ENCODE data around the gene CRACR2B.

Gene CRACR2B

GRCh38 chr11:794766-795633 is 32.7 kb upstream of the CRACR2B start:
- no peak for DNase-seq

DNA sequence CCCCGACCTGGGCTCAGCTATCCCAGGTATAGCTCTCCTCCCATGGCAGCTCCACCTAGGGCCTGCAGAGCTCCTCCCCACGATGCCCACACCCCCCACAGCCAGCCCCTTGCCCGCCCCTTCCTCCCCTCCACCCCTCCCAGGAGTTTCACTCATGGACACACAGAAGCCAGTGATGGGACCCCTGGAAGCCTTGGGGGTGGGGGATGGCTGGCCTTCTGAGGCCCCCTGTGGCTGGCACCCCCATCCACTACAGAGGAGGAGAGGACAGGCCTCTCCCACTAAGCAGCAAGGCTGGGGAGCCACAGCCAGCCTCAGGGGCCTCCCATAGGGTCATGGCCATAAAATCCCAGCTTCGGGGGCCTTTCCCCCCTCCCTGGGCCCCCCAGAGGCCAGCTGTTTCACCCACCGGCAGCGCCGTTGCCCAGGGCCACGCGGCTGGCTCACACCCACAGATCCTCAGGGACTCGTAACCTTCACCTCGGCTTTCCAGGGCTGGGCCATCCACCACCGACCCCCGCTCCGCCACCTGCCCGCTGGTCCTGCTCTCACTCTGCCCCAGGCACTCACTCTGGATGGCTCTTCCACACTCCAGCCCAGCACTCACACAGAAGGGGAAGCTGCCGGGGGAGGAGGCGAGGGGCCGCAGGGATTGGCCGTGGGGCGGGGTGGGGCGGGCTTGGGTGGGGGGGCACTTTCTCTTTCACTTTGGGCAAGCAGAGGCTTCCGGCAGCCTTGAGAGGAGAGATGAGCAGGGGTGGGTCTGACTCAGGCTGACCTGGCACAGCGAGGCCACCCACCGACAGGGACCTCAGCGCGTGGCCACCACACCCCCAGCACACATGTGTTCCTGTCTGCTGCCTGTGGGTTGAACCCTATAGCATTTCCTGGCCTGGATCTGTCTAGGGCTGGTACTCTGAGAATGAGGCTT is 31.8 kb upstream of the CRACR2B start:
- DNase-seq = peak; percentile 92 to 95 (median 93)

- no peak for DNase-seq
These were observed 31.0 kb upstream of the CRACR2B start for GRCh38 chr11:796565-797295.

- DNase-seq = peak; percentile 79 to 89 (median 85)
These were observed 30.2 kb upstream of the CRACR2B start for GRCh38 chr11:797296-798092.

GRCh38 chr11:798093-798713 is 29.5 kb upstream of the CRACR2B start, which contains the start of gene SLC25A22:
SLC25A22 (minus strand) TSS chr11:798281; CDS start chr11:795006, 3,275 bp downstream.
- DNase-seq = peak; percentile 86 to 97 (median 93)

GRCh38 chr11:799641-800316 is 27.9 kb upstream of the CRACR2B start:
- DNase-seq = no peak

DNA sequence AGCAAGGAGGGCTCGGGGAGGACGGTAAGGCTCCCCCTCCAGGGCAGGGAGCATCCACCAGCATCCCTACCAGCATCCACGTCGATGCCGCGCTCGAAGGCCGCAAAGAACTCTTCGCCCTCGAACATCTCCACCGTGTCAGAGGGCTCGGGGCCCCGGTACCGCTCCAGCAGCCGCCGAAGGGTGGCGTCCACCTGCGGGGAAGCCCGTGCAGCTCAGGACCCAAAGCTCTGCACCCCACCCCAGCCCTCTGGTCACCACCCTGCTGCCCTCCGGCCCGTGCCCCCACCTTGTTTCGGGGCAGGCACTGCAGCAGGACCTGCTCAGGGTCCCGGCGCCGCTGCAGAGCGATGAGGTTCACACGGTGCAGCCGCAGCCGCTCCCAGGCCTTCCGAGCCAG is 27.2 kb upstream of the CRACR2B start:
- no peak for DNase-seq

DNA sequence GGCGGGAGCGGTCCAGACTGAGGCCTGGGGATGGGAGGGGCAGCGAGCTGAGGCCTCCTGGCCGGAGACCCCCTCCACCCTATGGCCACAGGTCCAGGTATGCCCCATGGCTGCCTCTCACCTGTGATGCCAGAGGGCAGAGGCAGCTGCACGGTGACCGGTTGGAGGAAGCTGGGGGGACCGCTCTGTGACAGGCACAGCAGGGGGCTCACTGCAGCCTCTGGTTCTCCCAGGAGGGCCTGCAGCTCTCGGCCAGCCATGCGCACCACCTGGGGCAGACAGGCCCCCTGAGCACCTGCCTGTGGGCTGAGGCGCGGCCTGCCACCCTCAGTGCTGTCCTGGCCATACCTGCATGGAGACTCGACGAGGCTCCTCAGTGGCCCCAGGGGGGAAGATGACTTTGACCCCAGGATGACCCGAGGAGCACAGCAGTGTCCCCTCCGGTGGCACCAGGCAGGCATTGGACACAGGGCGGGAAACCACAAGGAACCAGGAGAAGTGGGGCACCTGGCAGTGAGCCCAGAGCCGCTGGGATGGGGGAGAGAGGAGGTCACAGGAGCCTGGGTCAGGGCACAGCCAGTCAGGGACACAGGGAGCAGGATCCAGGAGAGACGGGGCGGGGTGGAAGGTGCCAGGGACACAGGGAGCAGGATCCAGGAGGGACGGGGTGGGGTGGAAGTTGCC is 26.5 kb upstream of the CRACR2B start:
- DNase-seq = no peak

- no peak for DNase-seq
These were observed 25.6 kb upstream of the CRACR2B start for GRCh38 chr11:802018-802617.

GRCh38 chr11:802693-803466 is 24.8 kb upstream of the CRACR2B start:
- no peak for DNase-seq

DNA sequence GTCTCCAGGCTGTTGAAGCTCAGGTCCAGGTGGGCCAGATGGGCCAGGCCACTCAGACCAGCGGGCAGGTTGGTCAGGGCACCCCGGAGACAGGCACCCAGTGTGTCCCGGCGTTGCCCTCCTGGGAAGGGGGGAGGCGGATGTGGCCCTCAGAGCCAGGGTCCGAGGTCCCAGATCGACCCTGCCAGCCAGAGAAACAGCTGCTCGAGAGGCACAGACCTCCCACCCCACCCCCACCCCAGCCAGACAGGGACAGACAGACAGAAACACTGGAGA is 24.3 kb upstream of the CRACR2B start:
- DNase-seq = no peak

DNA sequence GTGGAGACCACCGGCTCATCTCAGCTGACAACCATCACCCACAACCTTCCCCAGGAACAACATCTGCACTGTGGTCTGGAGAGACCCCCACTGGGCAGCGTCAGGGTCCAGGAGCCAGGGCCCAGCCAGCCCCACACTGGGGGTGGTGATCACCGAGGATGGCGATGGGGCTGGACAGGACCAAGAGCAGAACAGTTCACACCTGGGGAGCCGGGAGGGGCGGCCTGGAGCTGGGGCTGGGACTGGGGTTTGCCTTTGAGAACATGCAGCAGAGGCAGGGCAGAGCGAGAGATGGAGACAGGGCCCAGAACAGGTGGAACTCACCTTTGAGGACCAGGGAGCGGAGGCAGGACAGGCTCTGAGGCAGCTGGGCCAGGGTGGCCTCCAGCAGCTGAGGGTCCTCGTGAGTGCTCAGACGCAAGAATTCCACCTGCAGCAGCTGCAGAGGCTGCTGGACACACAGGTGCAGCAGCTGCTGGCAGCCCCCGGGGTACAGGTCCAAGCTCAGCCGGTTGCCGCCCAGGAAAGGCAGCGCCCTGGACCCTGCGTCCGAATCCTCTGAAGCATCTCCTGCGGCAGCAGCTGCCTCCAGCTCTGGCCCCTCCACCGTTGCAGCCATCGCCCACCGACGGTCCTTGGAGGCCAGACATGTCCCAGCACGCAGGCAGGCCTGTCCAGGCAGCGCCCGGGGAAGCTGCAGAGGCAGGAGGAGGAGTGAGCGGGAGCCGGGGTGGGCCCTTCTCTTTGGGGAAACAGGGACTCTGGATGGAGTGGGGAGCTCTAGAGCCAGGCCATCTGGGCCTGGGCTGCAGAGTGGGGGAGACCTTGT is 23.7 kb upstream of the CRACR2B start:
- peak in 1 of 3 donors; percentile 26 for DNase-seq

DNA sequence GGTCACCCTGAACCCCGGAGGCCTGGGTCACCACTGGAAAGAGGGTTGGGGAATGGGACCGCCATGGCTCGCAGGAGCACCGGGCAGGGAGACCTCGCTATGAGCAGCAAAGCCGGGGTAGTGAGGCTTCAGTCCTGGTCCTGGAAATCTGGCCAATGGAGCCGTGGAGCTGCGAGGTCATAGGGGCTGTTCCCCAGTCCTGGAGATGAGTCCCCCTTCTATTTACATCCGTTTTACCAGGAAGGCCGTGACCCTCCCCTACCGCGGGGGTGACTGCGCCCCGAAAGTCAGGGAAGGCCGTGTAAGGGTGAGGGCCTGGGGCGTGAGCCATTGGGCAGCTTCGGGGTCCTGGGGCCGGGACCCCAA is 23.1 kb upstream of the CRACR2B start:
- no peak for DNase-seq

- no peak for DNase-seq
These were observed 19.1 kb upstream of the CRACR2B start for GRCh38 chr11:808427-809286.

- DNase-seq = peak; percentile 99
These were observed 18.3 kb upstream of the CRACR2B start, which contains the start of gene RPLP2 for GRCh38 chr11:809287-810039. RPLP2 (plus strand) TSS chr11:809967; CDS start chr11:810235, 268 bp downstream.

DNA sequence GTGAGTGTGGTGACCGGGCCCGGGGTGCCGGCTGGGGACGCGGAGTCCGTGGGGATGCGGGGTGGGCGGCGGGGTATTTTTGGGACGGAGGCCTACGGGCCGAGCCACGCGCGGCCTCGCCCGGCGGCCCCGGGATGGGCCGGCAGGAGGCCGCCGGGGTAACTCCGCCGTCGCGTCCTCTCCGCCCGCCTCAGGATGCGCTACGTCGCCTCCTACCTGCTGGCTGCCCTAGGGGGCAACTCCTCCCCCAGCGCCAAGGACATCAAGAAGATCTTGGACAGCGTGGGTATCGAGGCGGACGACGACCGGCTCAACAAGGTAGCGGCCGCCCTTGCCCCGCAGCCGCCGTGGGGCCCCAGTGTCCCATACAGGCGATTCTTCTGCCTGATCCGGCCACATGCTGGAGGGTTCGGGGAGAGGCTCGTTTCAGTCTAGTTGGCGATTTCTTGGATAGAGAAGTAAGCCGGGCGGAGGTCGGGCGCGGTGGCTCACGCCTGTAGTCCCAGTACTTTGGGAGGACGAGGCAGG is 17.6 kb upstream of the CRACR2B start:
- no peak for DNase-seq
